ENCODE results near the gene MAPKAP1. TPM values are rescaled to one million over a fixed set of nuclear protein-coding genes. Genes with fewer than 3 reads are reported as not detected.

Gene MAPKAP1
- polyA plus RNA-seq, 1 donor (not counting 4 experiments of a cell fraction or from before 2014, with no cell fraction given): 129 TPM

- no peak overlapping the region for H3K9ac ChIP-seq (ENCODE audit: control insufficient read depth, extremely low read depth, insufficient read depth, low read length)
- dilution Hi-C loops (cut with MboI; ENCODE audit: extremely low pct_ligation_motif_present, low sequenced_read_pairs): no loop called here
- no peaks in the 10 kb centered on the region for H4K20me1 ChIP-seq (ENCODE audit: control insufficient read depth, extremely low read depth, insufficient read depth, low read length)
- H2AFZ ChIP-seq (ENCODE audit: control insufficient read depth, low read length): no peak overlapping the region
- peaks cover 2% of the 10 kb centered on the region for H3K9me1 ChIP-seq (ENCODE audit: control insufficient read depth, extremely low read depth, insufficient read depth, low read length)
- no peaks in the 10 kb centered on the region for H3K79me2 ChIP-seq (ENCODE audit: control insufficient read depth, insufficient read depth, low read length)
- TF ChIP-seq, protein P1, sequence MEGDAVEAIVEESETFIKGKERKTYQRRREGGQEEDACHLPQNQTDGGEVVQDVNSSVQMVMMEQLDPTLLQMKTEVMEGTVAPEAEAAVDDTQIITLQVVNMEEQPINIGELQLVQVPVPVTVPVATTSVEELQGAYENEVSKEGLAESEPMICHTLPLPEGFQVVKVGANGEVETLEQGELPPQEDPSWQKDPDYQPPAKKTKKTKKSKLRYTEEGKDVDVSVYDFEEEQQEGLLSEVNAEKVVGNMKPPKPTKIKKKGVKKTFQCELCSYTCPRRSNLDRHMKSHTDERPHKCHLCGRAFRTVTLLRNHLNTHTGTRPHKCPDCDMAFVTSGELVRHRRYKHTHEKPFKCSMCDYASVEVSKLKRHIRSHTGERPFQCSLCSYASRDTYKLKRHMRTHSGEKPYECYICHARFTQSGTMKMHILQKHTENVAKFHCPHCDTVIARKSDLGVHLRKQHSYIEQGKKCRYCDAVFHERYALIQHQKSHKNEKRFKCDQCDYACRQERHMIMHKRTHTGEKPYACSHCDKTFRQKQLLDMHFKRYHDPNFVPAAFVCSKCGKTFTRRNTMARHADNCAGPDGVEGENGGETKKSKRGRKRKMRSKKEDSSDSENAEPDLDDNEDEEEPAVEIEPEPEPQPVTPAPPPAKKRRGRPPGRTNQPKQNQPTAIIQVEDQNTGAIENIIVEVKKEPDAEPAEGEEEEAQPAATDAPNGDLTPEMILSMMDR (optimal IDR thresholded peaks at IDR 0.05 in 1 of 3, IDR thresholded peaks at IDR 0.05 in 1 of 3, conservative IDR thresholded peaks at IDR 0.05 in 1 of 3; ENCODE audit: extremely low read depth in 1 of 3, insufficient read depth in 2 of 3, low read length in 3 of 3): no peak
- no peak for TF ChIP-seq EZH2 (IDR thresholded peaks at IDR 0.05; ENCODE audit: low read length)
- H3K27me3 ChIP-seq (ENCODE audit: control insufficient read depth, extremely low read depth, insufficient read depth, low read length): no peaks in the 10 kb centered on the region
- no peaks in the 10 kb centered on the region for H3K4me1 ChIP-seq (ENCODE audit: control insufficient read depth, extremely low read depth, insufficient read depth, low read length)
- H3K4me2 ChIP-seq (ENCODE audit: control insufficient read depth, extremely low read depth, insufficient read depth, low read depth, low read length): no peak overlapping the region
- no peaks in the 10 kb centered on the region for H3K9me3 ChIP-seq (ENCODE audit: control insufficient read depth, low read depth, low read length)
- FAIRE-seq (no peak), DNase-seq (ENCODE audit: low read depth, low spot score) (no peak)
- no peak overlapping the region for H3K4me3 ChIP-seq (ENCODE audit: control insufficient read depth in 2 of 3, extremely low read depth in 1 of 3, insufficient read depth in 2 of 3, low read depth in 1 of 3, low read length in 3 of 3)
- peaks cover 5 to 17% of the 10 kb centered on the region in 2 experiments for H3K36me3 ChIP-seq (ENCODE audit: control insufficient read depth in 2 of 2, extremely low read depth in 1 of 2, insufficient read depth in 2 of 2, low read length in 2 of 2)
- H3K27ac ChIP-seq (ENCODE audit: control insufficient read depth, insufficient read depth, low read length): no peak overlapping the region
Observed at GRCh38 chr9:125472926-125473701, 233.9 kb downstream of the MAPKAP1 start.

DNA sequence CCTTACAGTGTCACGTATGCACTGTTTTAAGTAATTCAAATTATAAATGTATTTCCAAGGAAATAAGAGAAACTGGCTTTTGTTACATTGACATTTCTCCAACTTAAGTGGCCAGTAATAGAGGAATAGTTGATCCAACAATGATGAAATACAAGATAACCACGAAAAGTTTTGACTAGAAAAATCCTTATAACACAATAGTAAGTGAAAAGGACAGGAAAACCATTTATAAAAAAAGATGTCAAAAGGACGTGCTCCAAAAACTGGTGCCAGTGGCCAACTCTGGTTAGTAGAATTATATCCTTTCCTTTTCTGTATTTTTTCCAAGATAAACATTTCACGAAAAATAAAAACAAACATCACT is 234.5 kb downstream of the MAPKAP1 start:
- Histone ChIP-seq H3K9ac (ENCODE audit: control insufficient read depth, extremely low read depth, insufficient read depth, low read length) (no peak overlapping the region), H3K4me1 (ENCODE audit: control insufficient read depth, extremely low read depth, insufficient read depth, low read length) (no peaks in the 10 kb centered on the region), H3K27ac (ENCODE audit: control insufficient read depth, insufficient read depth, low read length) (no peak overlapping the region), H3K9me3 (ENCODE audit: control insufficient read depth, low read depth, low read length) (no peaks in the 10 kb centered on the region), H2AFZ (ENCODE audit: control insufficient read depth, low read length) (no peak overlapping the region), H3K27me3 (ENCODE audit: control insufficient read depth, extremely low read depth, insufficient read depth, low read length) (no peaks in the 10 kb centered on the region), H3K79me2 (ENCODE audit: control insufficient read depth, insufficient read depth, low read length) (no peaks in the 10 kb centered on the region), H4K20me1 (ENCODE audit: control insufficient read depth, extremely low read depth, insufficient read depth, low read length) (no peaks in the 10 kb centered on the region), H3K36me3 (ENCODE audit: control insufficient read depth in 2 of 2, extremely low read depth in 1 of 2, insufficient read depth in 2 of 2, low read length in 2 of 2) (peaks cover 6 to 18% of the 10 kb centered on the region in 2 experiments), H3K4me2 (ENCODE audit: control insufficient read depth, extremely low read depth, insufficient read depth, low read depth, low read length) (no peak overlapping the region), H3K9me1 (ENCODE audit: control insufficient read depth, extremely low read depth, insufficient read depth, low read length) (peaks cover 2% of the 10 kb centered on the region), H3K4me3 (ENCODE audit: control insufficient read depth in 2 of 3, extremely low read depth in 1 of 3, insufficient read depth in 2 of 3, low read depth in 1 of 3, low read length in 3 of 3) (no peak overlapping the region)
- FAIRE-seq (no peak), DNase-seq (ENCODE audit: low read depth, low spot score) (no peak)
- dilution Hi-C loops (cut with MboI; ENCODE audit: extremely low pct_ligation_motif_present, low sequenced_read_pairs): no loop called here
- no peak for TF ChIP-seq EZH2 (IDR thresholded peaks at IDR 0.05; ENCODE audit: low read length)
- TF ChIP-seq, protein P1 (optimal IDR thresholded peaks at IDR 0.05 in 1 of 3, IDR thresholded peaks at IDR 0.05 in 1 of 3, conservative IDR thresholded peaks at IDR 0.05 in 1 of 3; ENCODE audit: extremely low read depth in 1 of 3, insufficient read depth in 2 of 3, low read length in 3 of 3): no peak

Measured in keratinocyte (primary cell).